ENCODE measurements around the gene POLR3A. TPM values are rescaled to one million over a fixed set of nuclear protein-coding genes. Genes with fewer than 3 reads are reported as not detected.

The POLR3A gene
- total RNA-seq, 1 donor from 2014 or later: 27.5 TPM

GRCh38 chr10:78058562-78058961, 29.2 kb upstream of the POLR3A start:
- no peaks in the 10 kb centered on the region for H3K9me3 Mint-ChIP-seq (ENCODE audit: low read depth)
- no peaks in the 10 kb centered on the region for H3K27me3 Mint-ChIP-seq
- no peaks in the 10 kb centered on the region for H3K4me1 Mint-ChIP-seq (ENCODE audit: low read depth)
- no peak for TF ChIP-seq CTCF (IDR thresholded peaks at IDR 0.05; ENCODE audit: unreplicated experiment)
- DNase-seq (ENCODE audit: low spot score, unreplicated experiment): no peak
- no peak overlapping the region for H3K4me3 Mint-ChIP-seq (ENCODE audit: low read depth)
- peaks cover 1% of the 10 kb centered on the region for H3K36me3 Mint-ChIP-seq (ENCODE audit: insufficient read depth)
- H3K27ac Mint-ChIP-seq: no peak overlapping the region

- DNase-seq (ENCODE audit: low spot score, unreplicated experiment): no peak
- Mint-ChIP-seq H3K4me3 (ENCODE audit: low read depth) (no peak overlapping the region), H3K9me3 (ENCODE audit: low read depth) (no peaks in the 10 kb centered on the region), H3K27ac (no peak overlapping the region), H3K4me1 (ENCODE audit: low read depth) (no peaks in the 10 kb centered on the region), H3K27me3 (no peaks in the 10 kb centered on the region), H3K36me3 (ENCODE audit: insufficient read depth) (peaks cover 1% of the 10 kb centered on the region)
- TF ChIP-seq CTCF (IDR thresholded peaks at IDR 0.05; ENCODE audit: unreplicated experiment): no peak
Measured at GRCh38 chr10:78053211-78053868, 24.0 kb upstream of the POLR3A start.

GRCh38 chr10:78049851-78050250, 20.5 kb upstream of the POLR3A start:
- Mint-ChIP-seq H3K4me3 (ENCODE audit: low read depth) (no peak overlapping the region), H3K27ac (no peak overlapping the region), H3K27me3 (no peaks in the 10 kb centered on the region), H3K4me1 (ENCODE audit: low read depth) (peaks cover 4% of the 10 kb centered on the region), H3K9me3 (ENCODE audit: low read depth) (no peaks in the 10 kb centered on the region), H3K36me3 (ENCODE audit: insufficient read depth) (no peaks in the 10 kb centered on the region)
- TF ChIP-seq CTCF (IDR thresholded peaks at IDR 0.05; ENCODE audit: unreplicated experiment): no peak
- no peak for DNase-seq (ENCODE audit: low spot score, unreplicated experiment)

GRCh38 chr10:78047314-78047891, 18.1 kb upstream of the POLR3A start:
- Mint-ChIP-seq H3K27me3 (no peaks in the 10 kb centered on the region), H3K4me1 (ENCODE audit: low read depth) (peaks cover 4% of the 10 kb centered on the region), H3K27ac (peak overlapping the region; percentile 21), H3K36me3 (ENCODE audit: insufficient read depth) (no peaks in the 10 kb centered on the region), H3K9me3 (ENCODE audit: low read depth) (no peaks in the 10 kb centered on the region), H3K4me3 (ENCODE audit: low read depth) (no peak overlapping the region)
- TF ChIP-seq CTCF (IDR thresholded peaks at IDR 0.05; ENCODE audit: unreplicated experiment): peak; percentile 93
- DNase-seq (ENCODE audit: low spot score, unreplicated experiment): peak; percentile 89

GRCh38 chr10:78046711-78047269, 17.5 kb upstream of the POLR3A start:
- H3K4me3 Mint-ChIP-seq (ENCODE audit: low read depth): no peak overlapping the region
- TF ChIP-seq CTCF (IDR thresholded peaks at IDR 0.05; ENCODE audit: unreplicated experiment): no peak
- peaks cover 4% of the 10 kb centered on the region for H3K4me1 Mint-ChIP-seq (ENCODE audit: low read depth)

More at GRCh38 chr10:78046711-78047269, 17.5 kb upstream of the POLR3A start:
- no peak for DNase-seq (ENCODE audit: low spot score, unreplicated experiment)
- Mint-ChIP-seq H3K36me3 (ENCODE audit: insufficient read depth) (no peaks in the 10 kb centered on the region), H3K27me3 (no peaks in the 10 kb centered on the region), H3K27ac (no peak overlapping the region), H3K9me3 (ENCODE audit: low read depth) (no peaks in the 10 kb centered on the region)

Measured in progenitor cell of endocrine pancreas (in vitro differentiated cells).